OCI-LY1 (cell line): ENCODE results near the gene FCRL1.

ENCODE experiments used
- EZH2 ChIP-seq: fragments of 200-600 bp; sonication (generic), shearing (Covaris generic); IDR thresholded peaks from 2 replicates; pipeline ENCODE4 v1.8.0; 2017; ENCODE audit warnings: borderline replicate concordance, mixed run types, mild to moderate bottlenecking, antibody characterized with exemption, low read length, moderate library complexity, mixed read lengths
- TF ChIP-seq, protein P1 (sequence below): fragments of 200-600 bp; sonication (generic), shearing (Covaris generic); IDR thresholded peaks from 2 replicates; pipeline ENCODE4 v1.5.1; 2017; ENCODE audit warnings: mild to moderate bottlenecking, antibody characterized with exemption, low read length, moderate library complexity, mixed read lengths

DNA sequence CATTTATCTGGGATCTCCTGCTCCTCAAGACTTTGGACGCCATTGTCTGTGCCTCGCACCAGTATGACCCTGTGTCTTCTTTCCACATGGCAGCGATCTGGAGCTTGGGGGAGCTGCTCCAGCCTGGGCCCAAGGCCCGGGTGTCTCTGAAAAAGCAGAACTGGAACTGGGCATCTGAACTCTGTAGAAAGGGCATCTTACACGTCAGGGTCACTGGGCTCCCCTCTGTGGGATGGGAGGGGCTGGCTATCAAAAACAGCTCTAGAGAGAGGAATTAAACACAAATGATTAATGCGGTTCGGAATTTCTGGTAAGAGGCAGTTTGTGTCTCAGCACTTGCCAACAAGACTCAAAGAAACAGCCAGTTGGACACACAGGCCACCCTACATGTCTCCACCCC, 16.1 kb downstream of the FCRL1 start:
- TF ChIP-seq, protein P1, sequence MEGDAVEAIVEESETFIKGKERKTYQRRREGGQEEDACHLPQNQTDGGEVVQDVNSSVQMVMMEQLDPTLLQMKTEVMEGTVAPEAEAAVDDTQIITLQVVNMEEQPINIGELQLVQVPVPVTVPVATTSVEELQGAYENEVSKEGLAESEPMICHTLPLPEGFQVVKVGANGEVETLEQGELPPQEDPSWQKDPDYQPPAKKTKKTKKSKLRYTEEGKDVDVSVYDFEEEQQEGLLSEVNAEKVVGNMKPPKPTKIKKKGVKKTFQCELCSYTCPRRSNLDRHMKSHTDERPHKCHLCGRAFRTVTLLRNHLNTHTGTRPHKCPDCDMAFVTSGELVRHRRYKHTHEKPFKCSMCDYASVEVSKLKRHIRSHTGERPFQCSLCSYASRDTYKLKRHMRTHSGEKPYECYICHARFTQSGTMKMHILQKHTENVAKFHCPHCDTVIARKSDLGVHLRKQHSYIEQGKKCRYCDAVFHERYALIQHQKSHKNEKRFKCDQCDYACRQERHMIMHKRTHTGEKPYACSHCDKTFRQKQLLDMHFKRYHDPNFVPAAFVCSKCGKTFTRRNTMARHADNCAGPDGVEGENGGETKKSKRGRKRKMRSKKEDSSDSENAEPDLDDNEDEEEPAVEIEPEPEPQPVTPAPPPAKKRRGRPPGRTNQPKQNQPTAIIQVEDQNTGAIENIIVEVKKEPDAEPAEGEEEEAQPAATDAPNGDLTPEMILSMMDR = no peak
- TF ChIP-seq EZH2 = no peak
